Body of pancreas (tissue), 4 donors: ENCODE results near the gene PRDM2. TPM values are rescaled to one million over a fixed set of nuclear protein-coding genes. Genes with fewer than 3 reads are reported as not detected.

Experiments used
- ATAC-seq: fragments of 150-250 bp; one replicate; pipeline ENCODE4 v1.9.1; 2016
- DNase-seq, 4 donors: peaks; one replicate each; pipeline ENCODE4 v3.0.0-alpha.2; 2019
- H3K27ac ChIP-seq, 4 donors: fragments of 200-600 bp; sonication (generic); 1 replicate in 3 of 4; 2 replicates in 1 of 4; pipeline versions ENCODE4 v1.5.1 to v1.6.1; 2016 to 2019; ENCODE audit warnings: mild to moderate bottlenecking in 1 of 4, mixed read lengths in 1 of 4, moderate library complexity in 1 of 4
- H3K27me3 ChIP-seq, 2 donors: fragments of 200-600 bp; sonication (generic); one replicate each; pipeline ENCODE4 v1.6.0; 2016; ENCODE audit warnings: mild to moderate bottlenecking in 1 of 2
- H3K36me3 ChIP-seq, 2 donors: fragments of 200-600 bp; sonication (generic); replicated peaks in 1 of 2; 2 replicates each; pipeline ENCODE4 v1.5.1; 2016; ENCODE audit warnings: low read depth in 2 of 2; ENCODE audit not compliant: insufficient read depth in 1 of 2
- H3K4me1 ChIP-seq: fragments of 200-600 bp; sonication (generic); one replicate; pipeline ENCODE4 v1.6.0; 2016
- H3K4me3 ChIP-seq, 2 donors: fragments of 200-600 bp; sonication (generic); 1 replicate in 1 of 2; 2 replicates in 1 of 2; pipeline ENCODE4 v1.5.1; 2016 to 2019
- H3K9me3 ChIP-seq, 3 donors: fragments of 200-600 bp; sonication (generic); 1 replicate in 2 of 3; 2 replicates in 1 of 3; pipeline ENCODE4 v1.5.1; 2016
- CTCF ChIP-seq, 7 experiments: fragments of 450-650 bp in 4 of 7; fragments of 200-600 bp in 3 of 7; sonication (generic) in 3 of 7; IDR thresholded peaks; one replicate each; pipeline ENCODE4 v1.5.1; 2016 to 2019; ENCODE audit warnings: antibody characterized with exemption in 7 of 7
- POLR2A ChIP-seq, 3 donors: fragments of 450-650 bp; IDR thresholded peaks; one replicate each; pipeline ENCODE4 v1.6.1; 2016; ENCODE audit warnings: antibody characterized with exemption in 3 of 3, mild to moderate bottlenecking in 2 of 3
- WGBS, 2 donors: methylation state at CpG; one replicate each; pipeline ENCODE4 v1.1.5; 2017; 5-methylcytosine and 5-hydroxymethylcytosine counted together
- intact Hi-C: fragments of 100-400 bp; cut with DNase I; formaldehyde crosslinking; loops from one replicate; pipeline ENCODE4 v1.15.1; 2023
- total RNA-seq, 2 donors: library from RNA; depleted of rRNA; stranded (reverse); fragments of >200 nt; gene quantifications; one replicate each; pipeline ENCODE4 v1.1.0, GENCODE V29; 2016

Gene PRDM2
- total RNA-seq, 2 donors from 2014 or later: 21.4 to 21.8 TPM

GRCh38 chr1:13829152-13829769 is 129.3 kb downstream of the PRDM2 start:
- Histone ChIP-seq H3K9me3 (no peaks in the 10 kb centered on the region), H3K27ac (no peak overlapping the region), H3K4me1 (peaks cover 4% of the 10 kb centered on the region), H3K4me3 (no peak overlapping the region), H3K36me3 (no peaks in the 10 kb centered on the region), H3K27me3 (no peaks in the 10 kb centered on the region)
- intact Hi-C loops: no loop called here
- 71 to 90% methylated on average over 5 to 10 of the region's 10 CpGs for WGBS, 2 donors
- ATAC-seq (no peak), DNase-seq (no peak)
- TF ChIP-seq CTCF (IDR thresholded peaks at IDR 0.05) (no peak), POLR2A (IDR thresholded peaks at IDR 0.05) (no peak)

GRCh38 chr1:13830170-13830569 is 130.2 kb downstream of the PRDM2 start:
- Histone ChIP-seq H3K27me3 (no peaks in the 10 kb centered on the region), H3K27ac (no peak overlapping the region), H3K9me3 (no peaks in the 10 kb centered on the region), H3K4me3 (no peak overlapping the region), H3K36me3 (no peaks in the 10 kb centered on the region), H3K4me1 (peaks cover 4% of the 10 kb centered on the region)
- DNase-seq: no peak
- WGBS, 2 donors: 79 to 85% methylated on average over 7 of the region's 7 CpGs
- intact Hi-C loops: no loop called here
- no peak for ATAC-seq
- no peak for TF ChIP-seq POLR2A (IDR thresholded peaks at IDR 0.05)
- TF ChIP-seq CTCF (IDR thresholded peaks at IDR 0.05): no peak

- Histone ChIP-seq H3K4me3 (no peak overlapping the region), H3K27me3 (no peaks in the 10 kb centered on the region), H3K27ac (no peak overlapping the region), H3K4me1 (peaks cover 4% of the 10 kb centered on the region), H3K9me3 (no peaks in the 10 kb centered on the region), H3K36me3 (no peaks in the 10 kb centered on the region)
- intact Hi-C loops: no loop called here
- ATAC-seq: no peak
- no peak for DNase-seq
- 63 to 68% methylated on average over 6 of the region's 6 CpGs for WGBS, 2 donors
- no peak for TF ChIP-seq POLR2A (IDR thresholded peaks at IDR 0.05)
- no peak for TF ChIP-seq CTCF (IDR thresholded peaks at IDR 0.05)
These were observed 130.8 kb downstream of the PRDM2 start for GRCh38 chr1:13830616-13831280.

- TF ChIP-seq POLR2A (IDR thresholded peaks at IDR 0.05): no peak
- TF ChIP-seq CTCF (IDR thresholded peaks at IDR 0.05): no peak
- Histone ChIP-seq H3K4me1 (peaks cover 4% of the 10 kb centered on the region), H3K27me3 (no peaks in the 10 kb centered on the region), H3K36me3 (no peaks in the 10 kb centered on the region), H3K4me3 (no peak overlapping the region), H3K9me3 (no peaks in the 10 kb centered on the region), H3K27ac (no peak overlapping the region)
- DNase-seq (no peak), ATAC-seq (no peak)
- intact Hi-C loops: no loop called here
- 44 to 56% methylated on average over 4 of the region's 4 CpGs for WGBS, 2 donors
These were observed 132.1 kb downstream of the PRDM2 start for GRCh38 chr1:13832100-13832499.

GRCh38 chr1:13832536-13832935 is 132.5 kb downstream of the PRDM2 start:
- Histone ChIP-seq H3K9me3 (no peaks in the 10 kb centered on the region), H3K4me3 (no peak overlapping the region), H3K27me3 (no peaks in the 10 kb centered on the region), H3K4me1 (peaks cover 4% of the 10 kb centered on the region), H3K36me3 (no peaks in the 10 kb centered on the region), H3K27ac (no peak overlapping the region)
- DNase-seq (no peak), ATAC-seq (no peak)
- intact Hi-C loops: no loop called here
- TF ChIP-seq CTCF (IDR thresholded peaks at IDR 0.05) (no peak), POLR2A (IDR thresholded peaks at IDR 0.05) (no peak)
- 39 to 47% methylated on average over 4 of the region's 4 CpGs for WGBS, 2 donors
